ENCODE measurements around the gene UBE2V1.

GRCh38 chr20:50061151-50062005, 51.6 kb downstream of the UBE2V1 start:
- no peak for TF ChIP-seq CTCF (IDR thresholded peaks at IDR 0.05)
- TF ChIP-seq EZH2 (IDR thresholded peaks at IDR 0.05; ENCODE audit: borderline replicate concordance, insufficient read depth, low read depth, low read length, poor library complexity, severe bottlenecking) = no peak
